DND-41 (cell line): ENCODE results near the gene CD70.

Source experiments
- EZH2 ChIP-seq: IDR thresholded peaks from 3 replicates; pipeline ENCODE4 v1.6.1; 2012; ENCODE audit warnings: borderline replicate concordance, low read depth, mild to moderate bottlenecking, moderate library complexity, low read length, inconsistent platforms; ENCODE audit not compliant: severe bottlenecking
- TF ChIP-seq, protein P1 (sequence below): IDR thresholded peaks from 2 replicates; pipeline ENCODE4 v1.5.1; 2012; ENCODE audit warnings: borderline replicate concordance, low read length, moderate library complexity, mild to moderate bottlenecking; ENCODE audit not compliant: poor library complexity, severe bottlenecking; ENCODE audit errors: extremely low read depth

DNA sequence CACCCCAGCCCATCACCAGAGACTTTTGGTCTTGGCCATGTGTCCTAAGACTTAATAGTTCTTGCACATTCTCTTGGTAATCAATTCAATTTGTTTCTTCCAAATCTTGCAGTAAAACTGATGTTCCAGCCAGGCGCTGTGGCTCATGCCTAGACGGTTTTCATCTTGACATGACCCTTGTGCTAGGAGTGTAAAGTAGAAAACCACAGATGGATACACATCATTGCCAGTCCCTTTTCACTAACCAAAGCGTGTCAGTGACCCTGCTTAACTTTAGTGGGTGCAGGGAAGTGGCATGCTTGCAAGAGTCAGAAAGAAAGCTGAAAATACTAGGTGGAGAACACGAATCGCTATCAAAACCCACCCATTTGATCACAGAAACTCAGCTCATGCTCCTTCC, 18.0 kb upstream of the CD70 start:
- TF ChIP-seq, protein P1, sequence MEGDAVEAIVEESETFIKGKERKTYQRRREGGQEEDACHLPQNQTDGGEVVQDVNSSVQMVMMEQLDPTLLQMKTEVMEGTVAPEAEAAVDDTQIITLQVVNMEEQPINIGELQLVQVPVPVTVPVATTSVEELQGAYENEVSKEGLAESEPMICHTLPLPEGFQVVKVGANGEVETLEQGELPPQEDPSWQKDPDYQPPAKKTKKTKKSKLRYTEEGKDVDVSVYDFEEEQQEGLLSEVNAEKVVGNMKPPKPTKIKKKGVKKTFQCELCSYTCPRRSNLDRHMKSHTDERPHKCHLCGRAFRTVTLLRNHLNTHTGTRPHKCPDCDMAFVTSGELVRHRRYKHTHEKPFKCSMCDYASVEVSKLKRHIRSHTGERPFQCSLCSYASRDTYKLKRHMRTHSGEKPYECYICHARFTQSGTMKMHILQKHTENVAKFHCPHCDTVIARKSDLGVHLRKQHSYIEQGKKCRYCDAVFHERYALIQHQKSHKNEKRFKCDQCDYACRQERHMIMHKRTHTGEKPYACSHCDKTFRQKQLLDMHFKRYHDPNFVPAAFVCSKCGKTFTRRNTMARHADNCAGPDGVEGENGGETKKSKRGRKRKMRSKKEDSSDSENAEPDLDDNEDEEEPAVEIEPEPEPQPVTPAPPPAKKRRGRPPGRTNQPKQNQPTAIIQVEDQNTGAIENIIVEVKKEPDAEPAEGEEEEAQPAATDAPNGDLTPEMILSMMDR: no peak
- TF ChIP-seq EZH2: no peak
